Subcutaneous abdominal adipose tissue (tissue), 5 donors: ENCODE data around the gene MRPL50.

Experiments used
- H3K27ac ChIP-seq: one replicate; pipeline ENCODE4 v1.7.0; 2013; ENCODE audit warnings: low read depth, mild to moderate bottlenecking, inconsistent platforms, low read length, moderate library complexity
- H3K27me3 ChIP-seq, 5 donors: one replicate each; pipeline ENCODE4 v1.7.0; 2013; ENCODE audit warnings: low read length in 5 of 5, inconsistent platforms in 1 of 5; ENCODE audit not compliant: control insufficient read depth in 5 of 5, insufficient read depth in 4 of 5
- H3K36me3 ChIP-seq, 5 donors: one replicate each; pipeline ENCODE4 v1.7.0; 2013; ENCODE audit warnings: low read length in 5 of 5; ENCODE audit not compliant: control insufficient read depth in 5 of 5, insufficient read depth in 5 of 5
- H3K4me1 ChIP-seq, 5 donors: one replicate each; pipeline ENCODE4 v1.7.0; 2013; ENCODE audit warnings: low read length in 5 of 5, mild to moderate bottlenecking in 3 of 5, moderate library complexity in 1 of 5; ENCODE audit not compliant: control insufficient read depth in 5 of 5, insufficient read depth in 5 of 5
- H3K4me3 ChIP-seq, 5 donors: one replicate each; pipeline ENCODE4 v1.7.0; 2013; ENCODE audit warnings: low read length in 5 of 5, low read depth in 1 of 5
- H3K9ac ChIP-seq, 5 donors: one replicate each; pipeline ENCODE4 v1.7.0; 2013; ENCODE audit warnings: low read length in 5 of 5, mild to moderate bottlenecking in 4 of 5, moderate library complexity in 3 of 5
- H3K9me3 ChIP-seq, 5 donors: one replicate each; pipeline ENCODE4 v1.7.0; 2013; ENCODE audit warnings: low read length in 5 of 5; ENCODE audit not compliant: control insufficient read depth in 5 of 5
- donor health status: healthy.
- donor health status: healthy.
- donor health status: healthy.
- donor health status: healthy.
- donor health status: healthy.

Gene MRPL50

GRCh38 chr9:101398068-101398929 lies at the start of gene MRPL50, which contains the start of gene ZNF189:
Gene MRPL50 (minus strand): TSS chr9:101398618. CDS start chr9:101398592, 26 bp downstream.
Gene ZNF189 (plus strand): TSS chr9:101398851. CDS start chr9:101399157, 306 bp downstream.
- Histone ChIP-seq H3K36me3 (peaks cover 29 to 34% (median 32%) of the 10 kb centered on the region in 5 donors), H3K9ac (peak within 1 kb of the TSS; percentile 91 to 98 (median 96)), H3K9me3 (peaks cover 3 to 8% (median 3%) of the 10 kb centered on the region in 5 donors), H3K4me1 (peaks cover 6 to 34% (median 31%) of the 10 kb centered on the region in 5 donors), H3K27ac (peak within 1 kb of the TSS; percentile 93), H3K27me3 (no peaks in the 10 kb centered on the region), H3K4me3 (peak within 1 kb of the TSS; percentile 73 to 99 (median 91))

- H3K4me1 ChIP-seq: peaks cover 0 to 14% (median 5%) of the 10 kb centered on the region in 5 donors
- no peak overlapping the region for H3K27ac ChIP-seq
Observed at GRCh38 chr9:101446732-101447131, 48.3 kb upstream of the MRPL50 start.

GRCh38 chr9:101445353-101446029 lies 47.1 kb upstream of the MRPL50 start:
- Histone ChIP-seq H3K9me3 (no peaks in the 10 kb centered on the region), H3K4me1 (peaks cover 0 to 14% (median 5%) of the 10 kb centered on the region in 5 donors), H3K27ac (no peak overlapping the region), H3K4me3 (no peak overlapping the region), H3K27me3 (peaks cover 0 to 3% (median 0%) of the 10 kb centered on the region in 5 donors), H3K9ac (no peak overlapping the region), H3K36me3 (no peaks in the 10 kb centered on the region)

More at GRCh38 chr9:101446732-101447131, 48.3 kb upstream of the MRPL50 start:
- peaks cover 0 to 2% (median 0%) of the 10 kb centered on the region in 5 donors for H3K27me3 ChIP-seq
- no peak overlapping the region for H3K9ac ChIP-seq
- no peak overlapping the region for H3K4me3 ChIP-seq
- no peaks in the 10 kb centered on the region for H3K9me3 ChIP-seq
- H3K36me3 ChIP-seq: no peaks in the 10 kb centered on the region

GRCh38 chr9:101443364-101443771 lies 45.0 kb upstream of the MRPL50 start:
- no peaks in the 10 kb centered on the region for H3K36me3 ChIP-seq
- H3K4me3 ChIP-seq: no peak overlapping the region
- H3K27ac ChIP-seq: no peak overlapping the region
- peaks cover 0 to 4% (median 0%) of the 10 kb centered on the region in 5 donors for H3K4me1 ChIP-seq
- no peaks in the 10 kb centered on the region for H3K9me3 ChIP-seq
- peaks cover 0 to 3% (median 0%) of the 10 kb centered on the region in 5 donors for H3K27me3 ChIP-seq
- H3K9ac ChIP-seq: no peak overlapping the region

GRCh38 chr9:101442736-101443135 lies 44.3 kb upstream of the MRPL50 start:
- H3K4me1 ChIP-seq: peaks cover 0 to 4% (median 0%) of the 10 kb centered on the region in 5 donors
- no peaks in the 10 kb centered on the region for H3K9me3 ChIP-seq
- H3K27ac ChIP-seq: no peak overlapping the region
- peaks cover 0 to 3% (median 0%) of the 10 kb centered on the region in 5 donors for H3K27me3 ChIP-seq
- no peak overlapping the region for H3K9ac ChIP-seq
- H3K36me3 ChIP-seq: no peaks in the 10 kb centered on the region
- H3K4me3 ChIP-seq: no peak overlapping the region

- no peak overlapping the region for H3K4me3 ChIP-seq
- no peak overlapping the region for H3K9ac ChIP-seq
- H3K36me3 ChIP-seq: no peaks in the 10 kb centered on the region
- H3K27ac ChIP-seq: no peak overlapping the region
- peaks cover 0 to 3% (median 0%) of the 10 kb centered on the region in 5 donors for H3K27me3 ChIP-seq
- H3K4me1 ChIP-seq: peaks cover 0 to 4% (median 0%) of the 10 kb centered on the region in 5 donors
- no peaks in the 10 kb centered on the region for H3K9me3 ChIP-seq
Observed at GRCh38 chr9:101442318-101442717, 43.9 kb upstream of the MRPL50 start.

- H3K27me3 ChIP-seq: peaks cover 0 to 3% (median 0%) of the 10 kb centered on the region in 5 donors
- H3K27ac ChIP-seq: no peak overlapping the region
- no peak overlapping the region for H3K4me3 ChIP-seq
- H3K9me3 ChIP-seq: no peaks in the 10 kb centered on the region
- H3K4me1 ChIP-seq: peaks cover 0 to 4% (median 0%) of the 10 kb centered on the region in 5 donors
- H3K36me3 ChIP-seq: no peaks in the 10 kb centered on the region
- H3K9ac ChIP-seq: no peak overlapping the region
Observed at GRCh38 chr9:101440714-101441230, 42.4 kb upstream of the MRPL50 start.

- H3K4me3 ChIP-seq: no peak overlapping the region
Observed at GRCh38 chr9:101438523-101438922, 40.1 kb upstream of the MRPL50 start.

GRCh38 chr9:101437806-101438232 lies 39.4 kb upstream of the MRPL50 start:
- Histone ChIP-seq H3K4me3 (no peak overlapping the region), H3K4me1 (no peaks in the 10 kb centered on the region), H3K9ac (no peak overlapping the region), H3K36me3 (no peaks in the 10 kb centered on the region), H3K27ac (no peak overlapping the region), H3K27me3 (peaks cover 0 to 3% (median 0%) of the 10 kb centered on the region in 5 donors), H3K9me3 (no peaks in the 10 kb centered on the region)

More at GRCh38 chr9:101438523-101438922, 40.1 kb upstream of the MRPL50 start:
- H3K9me3 ChIP-seq: no peaks in the 10 kb centered on the region
- no peaks in the 10 kb centered on the region for H3K36me3 ChIP-seq
- no peak overlapping the region for H3K9ac ChIP-seq
- H3K27ac ChIP-seq: no peak overlapping the region
- peaks cover 0 to 3% (median 0%) of the 10 kb centered on the region in 5 donors for H3K27me3 ChIP-seq
- no peaks in the 10 kb centered on the region for H3K4me1 ChIP-seq
